GM18873 (cell line): ENCODE results near the gene MVP.

Experiments
- ATAC-seq: cut with Tn5 transposase; IDR thresholded peaks from one replicate; pipeline ENCODE4 v1.9.1; 2021; ENCODE audit warnings: mild to moderate bottlenecking, moderate library complexity, moderate number of reproducible peaks; ENCODE audit not compliant: unreplicated experiment, low FRiP score

The MVP gene

GRCh38 chr16:29840240-29840639 is 20.0 kb downstream of the MVP start:
- no peak for ATAC-seq

- no peak for ATAC-seq
Measured at GRCh38 chr16:29841631-29842030, 21.4 kb downstream of the MVP start.

GRCh38 chr16:29842732-29843346 is 22.6 kb downstream of the MVP start:
- no peak for ATAC-seq

- no peak for ATAC-seq
Measured at GRCh38 chr16:29843931-29844330, 23.7 kb downstream of the MVP start.

GRCh38 chr16:29844575-29845331 is 24.5 kb downstream of the MVP start:
- no peak for ATAC-seq

- ATAC-seq: no peak
Measured at GRCh38 chr16:29845656-29846055, 25.4 kb downstream of the MVP start.

- no peak for ATAC-seq
Measured at GRCh38 chr16:29848420-29849297, 28.4 kb downstream of the MVP start.

- ATAC-seq: no peak
Measured at GRCh38 chr16:29849505-29849904, 29.2 kb downstream of the MVP start.

- ATAC-seq: no peak
Measured at GRCh38 chr16:29850998-29851397, 30.7 kb downstream of the MVP start.

- ATAC-seq: no peak
Measured at GRCh38 chr16:29852654-29853053, 32.4 kb downstream of the MVP start.

GRCh38 chr16:29854520-29855100 is 34.3 kb downstream of the MVP start:
- no peak for ATAC-seq

GRCh38 chr16:29857133-29857760 is 37.0 kb downstream of the MVP start:
- ATAC-seq: no peak

- ATAC-seq: no peak
Measured at GRCh38 chr16:29858149-29858849, 38.0 kb downstream of the MVP start.

- no peak for ATAC-seq
Measured at GRCh38 chr16:29858974-29859373, 38.7 kb downstream of the MVP start.

GRCh38 chr16:29860218-29860617 is 40.0 kb downstream of the MVP start:
- no peak for ATAC-seq

GRCh38 chr16:29862383-29862883 is 42.2 kb downstream of the MVP start:
- ATAC-seq: no peak

- ATAC-seq: peak; percentile 89
Measured at GRCh38 chr16:29862884-29863668, 42.8 kb downstream of the MVP start, which contains the start of gene CDIPT. Gene CDIPT, minus strand, starts transcription at chr16:29863226. Its CDS starts 369 bp downstream, at chr16:29862857.

- no peak for ATAC-seq
Measured at GRCh38 chr16:29863669-29863984, 43.4 kb downstream of the MVP start.

GRCh38 chr16:29864205-29864604 is 43.9 kb downstream of the MVP start:
- ATAC-seq: no peak
